Mesenteric fat pad (tissue), 1 donor: ENCODE data around the gene RPL22. TPM values are rescaled to one million over a fixed set of nuclear protein-coding genes. Genes with fewer than 3 reads are reported as not detected.

Experiments
- DNase-seq: peaks from one replicate; pipeline ENCODE4 v3.0.0-alpha.2; 2020; ENCODE audit warnings: low spot score
- total RNA-seq: library from RNA; stranded (reverse); fragmentation: NEBNext Ultra II Directional; extraction: Animal tissue kit (Norgen Biotek cat#: 25700); gene quantifications from one replicate; pipeline ENCODE4 v1.2.1, GENCODE V29; 2021
- donor health status: DM: yes; HTN: yes; CAD: no.

Gene RPL22
- total RNA-seq, 1 donor from 2014 or later = 264 TPM

GRCh38 chr1:6157132-6157527 lies 42.3 kb downstream of the RPL22 start:
- DNase-seq = no peak

GRCh38 chr1:6154525-6155319 lies 44.7 kb downstream of the RPL22 start:
- no peak for DNase-seq

GRCh38 chr1:6152882-6153281 lies 46.5 kb downstream of the RPL22 start:
- no peak for DNase-seq

GRCh38 chr1:6152181-6152580 lies 47.2 kb downstream of the RPL22 start:
- DNase-seq = no peak

GRCh38 chr1:6151291-6151822 lies 48.0 kb downstream of the RPL22 start:
- DNase-seq = no peak

- no peak for DNase-seq
These were observed 49.1 kb downstream of the RPL22 start for GRCh38 chr1:6150006-6150938.

- DNase-seq = no peak
These were observed 49.8 kb downstream of the RPL22 start for GRCh38 chr1:6149597-6149996.

- DNase-seq = no peak
These were observed 50.7 kb downstream of the RPL22 start for GRCh38 chr1:6148497-6149241.

- DNase-seq = no peak
These were observed 53.5 kb downstream of the RPL22 start for GRCh38 chr1:6145864-6146410.

- no peak for DNase-seq
These were observed 54.0 kb downstream of the RPL22 start for GRCh38 chr1:6145396-6145750.

- DNase-seq = no peak
These were observed 54.6 kb downstream of the RPL22 start for GRCh38 chr1:6144647-6145395.

- DNase-seq = no peak
These were observed 55.2 kb downstream of the RPL22 start for GRCh38 chr1:6144175-6144574.

GRCh38 chr1:6143395-6143794 lies 56.0 kb downstream of the RPL22 start:
- DNase-seq = no peak

GRCh38 chr1:6142734-6143133 lies 56.7 kb downstream of the RPL22 start:
- no peak for DNase-seq

GRCh38 chr1:6142036-6142621 lies 57.3 kb downstream of the RPL22 start:
- DNase-seq = no peak

- DNase-seq = no peak
These were observed 57.8 kb downstream of the RPL22 start for GRCh38 chr1:6141592-6141991.

GRCh38 chr1:6140413-6140812 lies 59.0 kb downstream of the RPL22 start:
- no peak for DNase-seq

GRCh38 chr1:6137758-6138157 lies 61.6 kb downstream of the RPL22 start:
- no peak for DNase-seq

GRCh38 chr1:6136516-6137220 lies 62.7 kb downstream of the RPL22 start:
- DNase-seq = no peak
